Brain pericyte (primary cell): Measurements from ENCODE around the gene RBX1.

Source experiments
- DNase-seq: peaks from one replicate; pipeline ENCODE4 v3.0.0-alpha.2; 2012; ENCODE audit warnings: low read depth, low spot score

The RBX1 gene

GRCh38 chr22:41022470-41023298, 71.5 kb downstream of the RBX1 start:
- DNase-seq = peak; percentile 25
